GM23338 (cell line): ENCODE measurements around the gene FAM9C. TPM values are rescaled to one million over a fixed set of nuclear protein-coding genes. Genes with fewer than 3 reads are reported as not detected.

ENCODE experiments used
- ATAC-seq: fragments of 200-7000 bp; cut with Tn5 transposase; 3 replicates; pipeline ENCODE4 v1.9.1; 2020
- DNase-seq: peaks from one replicate; pipeline ENCODE4 v3.0.0-alpha.2; 2015; ENCODE audit warnings: low spot score
- H2AFZ ChIP-seq: fragments of 200-600 bp; sonication (generic); 2 replicates; pipeline ENCODE4 v1.8.0; 2016; ENCODE audit warnings: antibody characterized with exemption, mild to moderate bottlenecking, moderate library complexity
- H3F3A ChIP-seq: fragments of 200-600 bp; sonication (generic); replicated peaks from 2 replicates; pipeline ENCODE4 v1.8.0; 2017; ENCODE audit warnings: antibody characterized with exemption, mixed run types, low read depth
- H3K27ac ChIP-seq: fragments of 200-600 bp; sonication (generic); 2 replicates; pipeline ENCODE4 v1.6.1; 2016; ENCODE audit warnings: low read depth
- H3K27me3 ChIP-seq: fragments of 200-600 bp; sonication (generic); 2 replicates; pipeline ENCODE4 v1.8.0; 2016; ENCODE audit warnings: mild to moderate bottlenecking, mixed run types, moderate library complexity; ENCODE audit not compliant: insufficient read depth
- H3K36me3 ChIP-seq: fragments of 200-600 bp; sonication (generic); 2 replicates; pipeline ENCODE4 v1.8.0; 2016; ENCODE audit warnings: mild to moderate bottlenecking; ENCODE audit not compliant: insufficient read depth
- H3K4me1 ChIP-seq: fragments of 200-600 bp; sonication (generic); 2 replicates; pipeline ENCODE4 v1.8.0; 2016; ENCODE audit warnings: mild to moderate bottlenecking, moderate library complexity; ENCODE audit not compliant: insufficient read depth
- H3K4me2 ChIP-seq: fragments of 200-600 bp; sonication (generic); 2 replicates; pipeline ENCODE4 v1.7.1; 2017; ENCODE audit warnings: mixed run types
- H3K4me3 ChIP-seq: fragments of 200-600 bp; sonication (generic); 2 replicates; pipeline ENCODE4 v1.6.1; 2016; ENCODE audit warnings: mixed run types
- H3K79me2 ChIP-seq: fragments of 200-600 bp; sonication (generic); replicated peaks from 2 replicates; pipeline ENCODE4 v1.8.0; 2017; ENCODE audit warnings: mild to moderate bottlenecking; ENCODE audit not compliant: insufficient read depth
- H3K9me2 ChIP-seq: fragments of 200-600 bp; sonication (generic); 2 replicates; pipeline ENCODE4 v1.8.0; 2017; ENCODE audit not compliant: insufficient read depth
- H4K20me1 ChIP-seq: fragments of 200-600 bp; sonication (generic); replicated peaks from 2 replicates; pipeline ENCODE4 v1.8.0; 2017; ENCODE audit warnings: mild to moderate bottlenecking; ENCODE audit not compliant: insufficient read depth
- H3K27ac Mint-ChIP-seq: 2 replicates; pipeline ENCODE4 v1.8.0; 2020; ENCODE audit warnings: inconsistent platforms, mild to moderate bottlenecking, moderate library complexity, mixed read lengths
- H3K27me3 Mint-ChIP-seq: 3 replicates; pipeline ENCODE4 v1.8.0; 2022; ENCODE audit warnings: low read depth, mild to moderate bottlenecking, moderate library complexity, mixed read lengths, inconsistent platforms; ENCODE audit not compliant: insufficient read depth, poor library complexity
- H3K36me3 Mint-ChIP-seq: 3 replicates; pipeline ENCODE4 v1.8.0; 2021; ENCODE audit warnings: low read depth, mild to moderate bottlenecking, inconsistent platforms, moderate library complexity, mixed read lengths
- H3K4me1 Mint-ChIP-seq: 3 replicates; pipeline ENCODE4 v1.8.0; 2020; ENCODE audit warnings: mild to moderate bottlenecking, inconsistent platforms, mixed read lengths
- H3K4me3 Mint-ChIP-seq: 3 replicates; pipeline ENCODE4 v1.8.0; 2021; ENCODE audit warnings: moderate library complexity, mild to moderate bottlenecking, inconsistent platforms, mixed read lengths
- H3K9me3 Mint-ChIP-seq: 3 replicates; pipeline ENCODE4 v1.8.0; 2020; ENCODE audit warnings: moderate library complexity, mild to moderate bottlenecking, inconsistent platforms, mixed read lengths
- CREB1 ChIP-seq: fragments of 250-450 bp; sonication (Bioruptor Pico); IDR thresholded peaks from 2 replicates; pipeline ENCODE4 v1.5.0; 2020; ENCODE audit warnings: low read depth, mild to moderate bottlenecking, moderate library complexity
- EZH2 ChIP-seq: fragments of 200-600 bp; sonication (generic); IDR thresholded peaks from one replicate; pipeline ENCODE4 v1.8.0; 2017; ENCODE audit warnings: antibody characterized with exemption, mild to moderate bottlenecking, low read depth; ENCODE audit not compliant: unreplicated experiment
- EZH2phosphoT487 ChIP-seq: fragments of 200-600 bp; sonication (generic); IDR thresholded peaks from one replicate; pipeline ENCODE4 v1.8.1; 2018; ENCODE audit warnings: antibody characterized with exemption; ENCODE audit not compliant: unreplicated experiment
- NANOG ChIP-seq: IDR thresholded peaks from 2 replicates; pipeline ENCODE4 v1.6.1; 2016; ENCODE audit warnings: antibody characterized with exemption, borderline replicate concordance
- STAT1 ChIP-seq: IDR thresholded peaks from one replicate; pipeline ENCODE4 v1.6.1; 2016; ENCODE audit warnings: antibody characterized with exemption; ENCODE audit not compliant: unreplicated experiment
- ZNF331 ChIP-seq: fragments of 250-450 bp; sonication (Bioruptor Pico); IDR thresholded peaks from 2 replicates; pipeline ENCODE4 v1.5.0; 2020; ENCODE audit warnings: low read depth, mild to moderate bottlenecking, moderate library complexity
- polyA plus RNA-seq: library from polyadenylated mRNA; unstranded; fragments of >200 nt; fragmentation: Nextera tagmentation; extraction: Ambion mirVana; gene quantifications from 2 replicates; pipeline ENCODE4 v1.2.1, GENCODE V29; 2016
- total RNA-seq: library from RNA; depleted of rRNA; stranded (reverse); fragments of >200 nt; shearing (Covaris generic); gene quantifications from 2 replicates; pipeline ENCODE4 v1.2.3, GENCODE V29; 2014
- TF ChIP-seq, protein P1 (sequence below): fragments of 250-450 bp; sonication (Bioruptor Pico); IDR thresholded peaks from 2 replicates; pipeline ENCODE4 v1.5.0; 2020; ENCODE audit warnings: mild to moderate bottlenecking, moderate library complexity
- TF ChIP-seq, protein P2 (sequence below): IDR thresholded peaks from 2 replicates; pipeline ENCODE4 v1.6.1; 2016; ENCODE audit warnings: antibody characterized with exemption

FAM9C gene
- total and polyA plus RNA-seq, 2 experiments from 2014 or later = 0.08 TPM; not detected in 1

GRCh38 chrX:13013363-13014110 is 30.9 kb downstream of the FAM9C start:
- Histone ChIP-seq H3K4me2 (no peak overlapping the region), H3K36me3 (no peaks in the 10 kb centered on the region), H3K4me3 (no peak overlapping the region), H4K20me1 (no peaks in the 10 kb centered on the region), H3K4me1 (peaks cover 11% of the 10 kb centered on the region), H2AFZ (no peak overlapping the region), H3K79me2 (no peaks in the 10 kb centered on the region), H3K27ac (no peak overlapping the region), H3K27me3 (no peaks in the 10 kb centered on the region), H3K9me2 (no peaks in the 10 kb centered on the region), H3F3A (no peaks in the 10 kb centered on the region)
- ATAC-seq = no peak
- TF ChIP-seq ZNF331 (CRISPR knock-in tag) (no peak), EZH2phosphoT487 (no peak), STAT1 (no peak), NANOG (no peak), EZH2 (no peak), CREB1 (CRISPR knock-in tag) (no peak)
- TF ChIP-seq, protein P1, sequence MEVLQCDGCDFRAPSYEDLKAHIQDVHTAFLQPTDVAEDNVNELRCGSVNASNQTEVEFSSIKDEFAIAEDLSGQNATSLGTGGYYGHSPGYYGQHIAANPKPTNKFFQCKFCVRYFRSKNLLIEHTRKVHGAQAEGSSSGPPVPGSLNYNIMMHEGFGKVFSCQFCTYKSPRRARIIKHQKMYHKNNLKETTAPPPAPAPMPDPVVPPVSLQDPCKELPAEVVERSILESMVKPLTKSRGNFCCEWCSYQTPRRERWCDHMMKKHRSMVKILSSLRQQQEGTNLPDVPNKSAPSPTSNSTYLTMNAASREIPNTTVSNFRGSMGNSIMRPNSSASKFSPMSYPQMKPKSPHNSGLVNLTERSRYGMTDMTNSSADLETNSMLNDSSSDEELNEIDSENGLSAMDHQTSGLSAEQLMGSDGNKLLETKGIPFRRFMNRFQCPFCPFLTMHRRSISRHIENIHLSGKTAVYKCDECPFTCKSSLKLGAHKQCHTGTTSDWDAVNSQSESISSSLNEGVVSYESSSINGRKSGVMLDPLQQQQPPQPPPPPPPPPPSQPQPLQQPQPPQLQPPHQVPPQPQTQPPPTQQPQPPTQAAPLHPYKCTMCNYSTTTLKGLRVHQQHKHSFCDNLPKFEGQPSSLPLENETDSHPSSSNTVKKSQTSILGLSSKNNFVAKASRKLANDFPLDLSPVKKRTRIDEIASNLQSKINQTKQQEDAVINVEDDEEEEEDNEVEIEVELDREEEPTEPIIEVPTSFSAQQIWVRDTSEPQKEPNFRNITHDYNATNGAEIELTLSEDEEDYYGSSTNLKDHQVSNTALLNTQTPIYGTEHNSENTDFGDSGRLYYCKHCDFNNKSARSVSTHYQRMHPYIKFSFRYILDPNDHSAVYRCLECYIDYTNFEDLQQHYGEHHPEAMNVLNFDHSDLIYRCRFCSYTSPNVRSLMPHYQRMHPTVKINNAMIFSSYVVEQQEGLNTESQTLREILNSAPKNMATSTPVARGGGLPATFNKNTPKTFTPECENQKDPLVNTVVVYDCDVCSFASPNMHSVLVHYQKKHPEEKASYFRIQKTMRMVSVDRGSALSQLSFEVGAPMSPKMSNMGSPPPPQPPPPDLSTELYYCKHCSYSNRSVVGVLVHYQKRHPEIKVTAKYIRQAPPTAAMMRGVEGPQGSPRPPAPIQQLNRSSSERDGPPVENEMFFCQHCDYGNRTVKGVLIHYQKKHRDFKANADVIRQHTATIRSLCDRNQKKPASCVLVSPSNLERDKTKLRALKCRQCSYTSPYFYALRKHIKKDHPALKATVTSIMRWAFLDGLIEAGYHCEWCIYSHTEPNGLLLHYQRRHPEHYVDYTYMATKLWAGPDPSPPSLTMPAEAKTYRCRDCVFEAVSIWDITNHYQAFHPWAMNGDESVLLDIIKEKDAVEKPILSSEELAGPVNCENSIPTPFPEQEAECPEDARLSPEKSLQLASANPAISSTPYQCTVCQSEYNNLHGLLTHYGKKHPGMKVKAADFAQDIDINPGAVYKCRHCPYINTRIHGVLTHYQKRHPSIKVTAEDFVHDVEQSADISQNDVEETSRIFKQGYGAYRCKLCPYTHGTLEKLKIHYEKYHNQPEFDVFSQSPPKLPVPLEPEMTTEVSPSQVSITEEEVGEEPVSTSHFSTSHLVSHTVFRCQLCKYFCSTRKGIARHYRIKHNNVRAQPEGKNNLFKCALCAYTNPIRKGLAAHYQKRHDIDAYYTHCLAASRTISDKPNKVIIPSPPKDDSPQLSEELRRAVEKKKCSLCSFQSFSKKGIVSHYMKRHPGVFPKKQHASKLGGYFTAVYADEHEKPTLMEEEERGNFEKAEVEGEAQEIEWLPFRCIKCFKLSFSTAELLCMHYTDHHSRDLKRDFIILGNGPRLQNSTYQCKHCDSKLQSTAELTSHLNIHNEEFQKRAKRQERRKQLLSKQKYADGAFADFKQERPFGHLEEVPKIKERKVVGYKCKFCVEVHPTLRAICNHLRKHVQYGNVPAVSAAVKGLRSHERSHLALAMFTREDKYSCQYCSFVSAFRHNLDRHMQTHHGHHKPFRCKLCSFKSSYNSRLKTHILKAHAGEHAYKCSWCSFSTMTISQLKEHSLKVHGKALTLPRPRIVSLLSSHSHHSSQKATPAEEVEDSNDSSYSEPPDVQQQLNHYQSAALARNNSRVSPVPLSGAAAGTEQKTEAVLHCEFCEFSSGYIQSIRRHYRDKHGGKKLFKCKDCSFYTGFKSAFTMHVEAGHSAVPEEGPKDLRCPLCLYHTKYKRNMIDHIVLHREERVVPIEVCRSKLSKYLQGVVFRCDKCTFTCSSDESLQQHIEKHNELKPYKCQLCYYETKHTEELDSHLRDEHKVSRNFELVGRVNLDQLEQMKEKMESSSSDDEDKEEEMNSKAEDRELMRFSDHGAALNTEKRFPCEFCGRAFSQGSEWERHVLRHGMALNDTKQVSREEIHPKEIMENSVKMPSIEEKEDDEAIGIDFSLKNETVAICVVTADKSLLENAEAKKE (CRISPR knock-in tag) = no peak
- TF ChIP-seq, protein P2, sequence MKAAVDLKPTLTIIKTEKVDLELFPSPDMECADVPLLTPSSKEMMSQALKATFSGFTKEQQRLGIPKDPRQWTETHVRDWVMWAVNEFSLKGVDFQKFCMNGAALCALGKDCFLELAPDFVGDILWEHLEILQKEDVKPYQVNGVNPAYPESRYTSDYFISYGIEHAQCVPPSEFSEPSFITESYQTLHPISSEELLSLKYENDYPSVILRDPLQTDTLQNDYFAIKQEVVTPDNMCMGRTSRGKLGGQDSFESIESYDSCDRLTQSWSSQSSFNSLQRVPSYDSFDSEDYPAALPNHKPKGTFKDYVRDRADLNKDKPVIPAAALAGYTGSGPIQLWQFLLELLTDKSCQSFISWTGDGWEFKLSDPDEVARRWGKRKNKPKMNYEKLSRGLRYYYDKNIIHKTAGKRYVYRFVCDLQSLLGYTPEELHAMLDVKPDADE = no peak
- no peak for DNase-seq
- Mint-ChIP-seq H3K4me1 (peaks cover 23% of the 10 kb centered on the region), H3K4me3 (no peak overlapping the region), H3K27me3 (no peaks in the 10 kb centered on the region), H3K36me3 (no peaks in the 10 kb centered on the region), H3K9me3 (no peaks in the 10 kb centered on the region), H3K27ac (0 out of 2 replicates have a peak overlapping the region, but pooled peaks have one; percentile 49)
